ENCODE results near the gene PTPRO. TPM values are rescaled to one million over a fixed set of nuclear protein-coding genes. Genes with fewer than 3 reads are reported as not detected.

Gene PTPRO
- polyA plus RNA-seq, 2 of the 4 experiments (the other 2 are of a cell fraction), result 0.04 TPM; not detected in 1

DNA sequence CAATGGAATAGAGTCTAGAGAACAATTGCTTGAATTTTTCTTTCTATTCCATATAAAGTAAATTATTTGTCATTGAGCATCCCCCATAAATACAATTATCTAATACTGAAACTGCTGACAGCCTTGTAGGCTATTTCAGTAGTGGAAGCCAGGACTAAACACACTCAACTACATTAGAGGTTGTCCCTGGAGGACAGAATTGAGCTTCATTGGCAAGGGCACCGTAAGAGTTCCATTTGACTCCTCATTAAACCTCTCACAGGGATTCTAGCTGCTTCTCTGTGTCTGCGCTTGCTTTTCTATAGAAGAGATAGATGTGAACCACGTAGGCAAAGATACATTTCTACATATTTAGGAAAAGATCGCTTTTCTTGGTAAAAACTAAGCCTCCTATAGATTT is 3.5 kb upstream of the PTPRO start:
- FAIRE-seq (no peak), ATAC-seq (no peak), DNase-seq (ENCODE audit: low read depth in 1 of 2, low spot score in 1 of 2) (no peak)
- 26% methylated on average over 4 of the region's 4 CpGs for WGBS (ENCODE audit: missing lambda C conversion rate)
- POLR2A ChIA-PET, result no interaction called here
- Histone ChIP-seq H3K4me3 (no peak overlapping the region), H3K4me1 (no peaks in the 10 kb centered on the region), H3K4me2 (no peak overlapping the region), H3K27ac (no peak overlapping the region), H3K9me3 (no peaks in the 10 kb centered on the region)
- CTCF ChIA-PET, result no interaction called here
- TF ChIP-seq KDM1A (IDR thresholded peaks at IDR 0.05; ENCODE audit: low read depth) (no peak), BHLHE40 (IDR thresholded peaks at IDR 0.05; ENCODE audit: low read depth, low read length) (no peak), JUN (IDR thresholded peaks at IDR 0.05) (no peak), EP300 (IDR thresholded peaks at IDR 0.05) (no peak), ZFP36 (IDR thresholded peaks at IDR 0.05; ENCODE audit: borderline replicate concordance, partially characterized antibody) (no peak), ZNF302 (CRISPR knock-in tag; IDR thresholded peaks at IDR 0.05) (no peak), NFE2L2 (conservative IDR thresholded peaks at IDR 0.05; ENCODE audit: low read length) (no peak), CHD4 (IDR thresholded peaks at IDR 0.05; ENCODE audit: borderline replicate concordance) (no peak), FOXS1 (CRISPR knock-in tag; IDR thresholded peaks at IDR 0.05) (no peak), ESRRA (IDR thresholded peaks at IDR 0.05; ENCODE audit: borderline replicate concordance, low read length) (no peak), EHMT2 (IDR thresholded peaks at IDR 0.05; ENCODE audit: low read depth) (no peak), PHF8 (IDR thresholded peaks at IDR 0.05; ENCODE audit: borderline replicate concordance, low read depth) (no peak), EHF (CRISPR knock-in tag; IDR thresholded peaks at IDR 0.05) (no peak), JUNB (IDR thresholded peaks at IDR 0.05) (no peak), MYC (IDR thresholded peaks at IDR 0.05; ENCODE audit: borderline replicate concordance, low read length) (no peak)
- TF ChIP-seq, protein P1, sequence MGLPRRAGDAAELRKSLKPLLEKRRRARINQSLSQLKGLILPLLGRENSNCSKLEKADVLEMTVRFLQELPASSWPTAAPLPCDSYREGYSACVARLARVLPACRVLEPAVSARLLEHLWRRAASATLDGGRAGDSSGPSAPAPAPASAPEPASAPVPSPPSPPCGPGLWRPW (IDR thresholded peaks at IDR 0.05), result no peak

DNA sequence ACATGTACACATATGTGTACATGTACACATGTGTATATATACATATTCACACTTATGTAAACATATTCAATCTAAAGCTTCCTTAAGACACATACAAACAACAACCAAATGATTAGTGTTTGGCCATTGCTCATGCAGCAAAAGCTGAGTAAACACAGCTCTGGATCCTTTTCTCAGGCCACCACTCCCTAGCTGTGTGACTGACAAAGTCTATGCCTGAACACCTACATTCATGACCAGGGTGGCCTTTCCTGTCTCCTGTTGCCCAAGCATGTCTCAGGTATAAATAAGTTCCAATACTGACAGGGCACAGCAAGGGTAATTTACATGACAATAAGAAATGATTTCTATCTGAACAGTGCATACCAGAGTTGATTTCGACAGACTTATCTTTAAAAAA is 1.4 kb upstream of the PTPRO start:
- TF ChIP-seq, protein P2, sequence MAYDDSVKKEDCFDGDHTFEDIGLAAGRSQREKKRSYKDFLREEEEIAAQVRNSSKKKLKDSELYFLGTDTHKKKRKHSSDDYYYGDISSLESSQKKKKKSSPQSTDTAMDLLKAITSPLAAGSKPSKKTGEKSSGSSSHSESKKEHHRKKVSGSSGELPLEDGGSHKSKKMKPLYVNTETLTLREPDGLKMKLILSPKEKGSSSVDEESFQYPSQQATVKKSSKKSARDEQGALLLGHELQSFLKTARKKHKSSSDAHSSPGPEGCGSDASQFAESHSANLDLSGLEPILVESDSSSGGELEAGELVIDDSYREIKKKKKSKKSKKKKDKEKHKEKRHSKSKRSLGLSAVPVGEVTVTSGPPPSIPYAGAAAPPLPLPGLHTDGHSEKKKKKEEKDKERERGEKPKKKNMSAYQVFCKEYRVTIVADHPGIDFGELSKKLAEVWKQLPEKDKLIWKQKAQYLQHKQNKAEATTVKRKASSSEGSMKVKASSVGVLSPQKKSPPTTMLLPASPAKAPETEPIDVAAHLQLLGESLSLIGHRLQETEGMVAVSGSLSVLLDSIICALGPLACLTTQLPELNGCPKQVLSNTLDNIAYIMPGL (CRISPR knock-in tag; IDR thresholded peaks at IDR 0.05; ENCODE audit: borderline replicate concordance), result no peak
- TF ChIP-seq ZC3H11A (IDR thresholded peaks at IDR 0.05) (no peak), NPAS2 (CRISPR knock-in tag; IDR thresholded peaks at IDR 0.05; ENCODE audit: borderline replicate concordance) (no peak), RAD21 (conservative IDR thresholded peaks at IDR 0.05 in 1 of 2, IDR thresholded peaks at IDR 0.05 in 1 of 2) (no peak), ESRRA (IDR thresholded peaks at IDR 0.05; ENCODE audit: borderline replicate concordance, low read length) (no peak), ZNF302 (CRISPR knock-in tag; IDR thresholded peaks at IDR 0.05) (no peak), TP53 (CRISPR knock-in tag; IDR thresholded peaks at IDR 0.05) (no peak), MAX (IDR thresholded peaks at IDR 0.05) (no peak), KDM5A (IDR thresholded peaks at IDR 0.05) (no peak)
- TF ChIP-seq, protein P3, sequence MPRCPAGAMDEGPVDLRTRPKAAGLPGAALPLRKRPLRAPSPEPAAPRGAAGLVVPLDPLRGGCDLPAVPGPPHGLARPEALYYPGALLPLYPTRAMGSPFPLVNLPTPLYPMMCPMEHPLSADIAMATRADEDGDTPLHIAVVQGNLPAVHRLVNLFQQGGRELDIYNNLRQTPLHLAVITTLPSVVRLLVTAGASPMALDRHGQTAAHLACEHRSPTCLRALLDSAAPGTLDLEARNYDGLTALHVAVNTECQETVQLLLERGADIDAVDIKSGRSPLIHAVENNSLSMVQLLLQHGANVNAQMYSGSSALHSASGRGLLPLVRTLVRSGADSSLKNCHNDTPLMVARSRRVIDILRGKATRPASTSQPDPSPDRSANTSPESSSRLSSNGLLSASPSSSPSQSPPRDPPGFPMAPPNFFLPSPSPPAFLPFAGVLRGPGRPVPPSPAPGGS (IDR thresholded peaks at IDR 0.05), result no peak
- TF ChIP-seq, protein P4, sequence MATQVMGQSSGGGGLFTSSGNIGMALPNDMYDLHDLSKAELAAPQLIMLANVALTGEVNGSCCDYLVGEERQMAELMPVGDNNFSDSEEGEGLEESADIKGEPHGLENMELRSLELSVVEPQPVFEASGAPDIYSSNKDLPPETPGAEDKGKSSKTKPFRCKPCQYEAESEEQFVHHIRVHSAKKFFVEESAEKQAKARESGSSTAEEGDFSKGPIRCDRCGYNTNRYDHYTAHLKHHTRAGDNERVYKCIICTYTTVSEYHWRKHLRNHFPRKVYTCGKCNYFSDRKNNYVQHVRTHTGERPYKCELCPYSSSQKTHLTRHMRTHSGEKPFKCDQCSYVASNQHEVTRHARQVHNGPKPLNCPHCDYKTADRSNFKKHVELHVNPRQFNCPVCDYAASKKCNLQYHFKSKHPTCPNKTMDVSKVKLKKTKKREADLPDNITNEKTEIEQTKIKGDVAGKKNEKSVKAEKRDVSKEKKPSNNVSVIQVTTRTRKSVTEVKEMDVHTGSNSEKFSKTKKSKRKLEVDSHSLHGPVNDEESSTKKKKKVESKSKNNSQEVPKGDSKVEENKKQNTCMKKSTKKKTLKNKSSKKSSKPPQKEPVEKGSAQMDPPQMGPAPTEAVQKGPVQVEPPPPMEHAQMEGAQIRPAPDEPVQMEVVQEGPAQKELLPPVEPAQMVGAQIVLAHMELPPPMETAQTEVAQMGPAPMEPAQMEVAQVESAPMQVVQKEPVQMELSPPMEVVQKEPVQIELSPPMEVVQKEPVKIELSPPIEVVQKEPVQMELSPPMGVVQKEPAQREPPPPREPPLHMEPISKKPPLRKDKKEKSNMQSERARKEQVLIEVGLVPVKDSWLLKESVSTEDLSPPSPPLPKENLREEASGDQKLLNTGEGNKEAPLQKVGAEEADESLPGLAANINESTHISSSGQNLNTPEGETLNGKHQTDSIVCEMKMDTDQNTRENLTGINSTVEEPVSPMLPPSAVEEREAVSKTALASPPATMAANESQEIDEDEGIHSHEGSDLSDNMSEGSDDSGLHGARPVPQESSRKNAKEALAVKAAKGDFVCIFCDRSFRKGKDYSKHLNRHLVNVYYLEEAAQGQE (IDR thresholded peaks at IDR 0.05), result no peak
- POLR2A ChIA-PET, result no interaction called here
- no peak overlapping the region for H3K4me3 ChIP-seq
- 19% methylated on average over 1 of the region's 1 CpG for WGBS (ENCODE audit: missing lambda C conversion rate)
- H3K9me3 ChIP-seq, result no peaks in the 10 kb centered on the region
- H3K4me1 ChIP-seq, result no peaks in the 10 kb centered on the region
- ATAC-seq (no peak), DNase-seq (ENCODE audit: low read depth in 1 of 2, low spot score in 1 of 2) (no peak), FAIRE-seq (no peak)
- no peak overlapping the region for H3K27ac ChIP-seq
- no peak overlapping the region for H3K4me2 ChIP-seq
- CTCF ChIA-PET, result no interaction called here

Data from A549 (cell line).